Measurements from ENCODE around the gene SPATA19. TPM values are rescaled to one million over a fixed set of nuclear protein-coding genes. Genes with fewer than 3 reads are reported as not detected.

SPATA19 gene
- total RNA-seq, result not detected in 2 replicates

GRCh38 chr11:133845413-133845812, at the start of gene SPATA19:
Gene SPATA19, minus strand, starts transcription at chr11:133845513. Its CDS starts 67 bp downstream, at chr11:133845446.

Other genes starting within 250 kb of the SPATA19 start
- 0.75 and 2.8 TPM in 2 replicates for gene IGSF9B, start 111.5 kb upstream of the SPATA19 start, total RNA-seq
- 37.3 TPM in 2 replicates for gene JAM3, start 223.6 kb upstream of the SPATA19 start, total RNA-seq

Measured in cardiac ventricle fibroblast (primary cell).